Subcutaneous adipose tissue (tissue), 4 donors: ENCODE data around the gene MDH1B. TPM values are rescaled to one million over a fixed set of nuclear protein-coding genes. Genes with fewer than 3 reads are reported as not detected.

ENCODE experiments used
- total RNA-seq, 4 donors: library from RNA; depleted of rRNA; stranded (reverse); fragments of >200 nt; gene quantifications; one replicate each; pipeline ENCODE4 v1.1.0, GENCODE V29; 2016
- TF ChIP-seq, protein P1 (sequence below): fragments of 450-650 bp; IDR thresholded peaks from one replicate; pipeline ENCODE4 v1.5.1; 2016; ENCODE audit warnings: low read depth, mild to moderate bottlenecking, control low read depth, antibody characterized with exemption, moderate library complexity

The MDH1B gene
- total RNA-seq, 4 donors from 2014 or later, result 0.17 to 1.1 (median 0.51) TPM

GRCh38 chr2:206740800-206741199 lies 24.3 kb downstream of the MDH1B start:
- TF ChIP-seq, protein P1, sequence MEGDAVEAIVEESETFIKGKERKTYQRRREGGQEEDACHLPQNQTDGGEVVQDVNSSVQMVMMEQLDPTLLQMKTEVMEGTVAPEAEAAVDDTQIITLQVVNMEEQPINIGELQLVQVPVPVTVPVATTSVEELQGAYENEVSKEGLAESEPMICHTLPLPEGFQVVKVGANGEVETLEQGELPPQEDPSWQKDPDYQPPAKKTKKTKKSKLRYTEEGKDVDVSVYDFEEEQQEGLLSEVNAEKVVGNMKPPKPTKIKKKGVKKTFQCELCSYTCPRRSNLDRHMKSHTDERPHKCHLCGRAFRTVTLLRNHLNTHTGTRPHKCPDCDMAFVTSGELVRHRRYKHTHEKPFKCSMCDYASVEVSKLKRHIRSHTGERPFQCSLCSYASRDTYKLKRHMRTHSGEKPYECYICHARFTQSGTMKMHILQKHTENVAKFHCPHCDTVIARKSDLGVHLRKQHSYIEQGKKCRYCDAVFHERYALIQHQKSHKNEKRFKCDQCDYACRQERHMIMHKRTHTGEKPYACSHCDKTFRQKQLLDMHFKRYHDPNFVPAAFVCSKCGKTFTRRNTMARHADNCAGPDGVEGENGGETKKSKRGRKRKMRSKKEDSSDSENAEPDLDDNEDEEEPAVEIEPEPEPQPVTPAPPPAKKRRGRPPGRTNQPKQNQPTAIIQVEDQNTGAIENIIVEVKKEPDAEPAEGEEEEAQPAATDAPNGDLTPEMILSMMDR, result no peak

DNA sequence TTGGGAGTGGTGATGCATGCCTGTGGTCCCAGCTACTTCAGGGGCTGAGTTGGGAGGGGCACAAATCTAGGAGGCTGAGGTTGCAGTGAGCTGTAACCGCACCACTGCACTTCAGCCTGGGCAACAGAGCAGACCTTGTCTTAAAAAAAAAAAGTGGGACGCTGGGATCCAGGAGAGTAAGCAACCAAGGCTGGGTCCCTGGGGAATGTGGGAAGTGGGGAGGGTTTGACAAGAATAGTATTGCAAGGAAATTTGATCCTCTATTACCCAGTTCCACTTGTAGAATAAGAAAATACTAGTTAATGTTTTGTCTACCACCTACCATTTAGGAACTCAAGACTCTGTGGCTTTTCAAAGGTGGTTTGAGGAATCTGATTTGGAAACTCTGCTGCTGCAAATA lies 25.9 kb downstream of the MDH1B start:
- TF ChIP-seq, protein P1, result no peak

GRCh38 chr2:206736935-206737334 lies 28.2 kb downstream of the MDH1B start:
- TF ChIP-seq, protein P1, result no peak

DNA sequence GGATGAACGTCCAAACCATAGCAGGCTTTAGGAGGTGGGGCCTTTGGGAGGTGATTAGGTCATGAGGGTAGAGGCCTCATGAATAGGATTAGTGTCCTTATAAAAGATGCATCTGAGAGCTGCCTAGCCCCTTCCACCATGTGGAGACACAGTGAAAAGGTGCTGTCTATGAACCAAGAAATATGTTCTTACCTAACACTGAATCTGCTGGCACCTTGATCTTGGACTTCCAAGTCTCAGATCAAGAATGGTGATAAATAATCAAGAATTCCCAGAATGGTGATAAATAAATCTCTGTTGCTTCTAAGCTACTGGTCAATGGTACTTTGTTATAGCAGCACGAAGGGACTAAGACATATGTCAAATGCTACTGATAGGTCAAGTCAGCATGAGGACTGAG lies 31.8 kb downstream of the MDH1B start:
- TF ChIP-seq, protein P1, result no peak

- TF ChIP-seq, protein P1, result no peak
Observed at GRCh38 chr2:206728277-206729199, 36.6 kb downstream of the MDH1B start.

- TF ChIP-seq, protein P1, result no peak
Observed at GRCh38 chr2:206727287-206727686, 37.8 kb downstream of the MDH1B start.

DNA sequence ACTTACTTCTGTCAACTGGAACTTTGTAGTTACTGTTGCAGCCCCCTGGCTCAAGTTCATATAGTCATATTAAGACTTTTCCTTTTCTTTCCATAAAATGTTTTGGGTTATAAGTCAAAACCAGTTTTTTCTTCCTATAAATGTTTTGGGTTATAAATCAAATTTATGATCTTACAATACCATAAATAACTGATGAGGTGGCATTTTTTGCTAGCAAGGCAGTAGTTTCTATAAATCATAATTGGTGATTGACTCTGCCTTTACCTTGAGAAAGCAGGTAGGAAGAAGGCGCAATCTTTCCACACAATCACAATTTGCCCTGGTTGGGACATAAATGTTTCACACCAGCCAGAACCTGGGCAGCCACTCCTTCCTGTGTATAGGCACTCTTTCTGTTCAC lies 41.8 kb downstream of the MDH1B start:
- TF ChIP-seq, protein P1, result no peak
